Glomerular endothelial cell (primary cell): ENCODE results near the gene HTATSF1. TPM values are rescaled to one million over a fixed set of nuclear protein-coding genes. Genes with fewer than 3 reads are reported as not detected.

Experiments used
- DNase-seq: peaks from one replicate; pipeline ENCODE4 v3.0.0-alpha.2; 2011; ENCODE audit warnings: low read depth, low spot score; ENCODE audit errors: extremely low read depth
- total RNA-seq: library from RNA; depleted of rRNA; stranded (reverse); fragments of >200 nt; gene quantifications from 2 replicates; pipeline ENCODE4 v1.2.3, GENCODE V29; 2015

Gene HTATSF1
- total RNA-seq, 1 donor from 2014 or later = 38.3 TPM

DNA sequence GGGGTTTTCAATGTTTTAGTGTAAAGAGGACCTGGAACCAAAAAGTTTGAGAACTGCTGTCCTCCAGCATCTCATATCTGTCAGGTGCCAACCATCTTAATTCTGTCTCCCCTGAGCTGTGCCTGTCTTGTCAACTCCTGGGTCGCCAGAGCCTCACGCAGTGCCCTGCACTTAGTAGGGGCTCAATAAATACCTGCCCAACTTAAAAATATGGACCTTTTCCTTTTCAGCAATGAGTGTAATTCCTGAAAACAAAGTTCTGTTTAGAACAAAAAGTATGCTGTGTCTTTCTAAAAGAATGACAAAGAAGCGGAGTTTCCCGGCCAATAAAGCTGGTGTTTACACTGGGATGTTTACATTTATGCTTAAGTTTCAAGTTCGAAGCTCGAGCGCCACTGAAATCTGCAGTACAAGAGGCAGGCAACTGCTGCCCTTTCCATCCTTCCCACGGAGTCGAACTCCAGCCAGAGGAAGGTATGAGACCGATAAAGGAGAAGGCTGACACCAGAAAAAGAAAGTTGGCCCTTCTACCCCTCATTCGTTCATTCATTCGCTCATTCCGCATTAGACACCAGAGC is 1.1 kb upstream of the HTATSF1 start:
- DNase-seq = no peak

DNA sequence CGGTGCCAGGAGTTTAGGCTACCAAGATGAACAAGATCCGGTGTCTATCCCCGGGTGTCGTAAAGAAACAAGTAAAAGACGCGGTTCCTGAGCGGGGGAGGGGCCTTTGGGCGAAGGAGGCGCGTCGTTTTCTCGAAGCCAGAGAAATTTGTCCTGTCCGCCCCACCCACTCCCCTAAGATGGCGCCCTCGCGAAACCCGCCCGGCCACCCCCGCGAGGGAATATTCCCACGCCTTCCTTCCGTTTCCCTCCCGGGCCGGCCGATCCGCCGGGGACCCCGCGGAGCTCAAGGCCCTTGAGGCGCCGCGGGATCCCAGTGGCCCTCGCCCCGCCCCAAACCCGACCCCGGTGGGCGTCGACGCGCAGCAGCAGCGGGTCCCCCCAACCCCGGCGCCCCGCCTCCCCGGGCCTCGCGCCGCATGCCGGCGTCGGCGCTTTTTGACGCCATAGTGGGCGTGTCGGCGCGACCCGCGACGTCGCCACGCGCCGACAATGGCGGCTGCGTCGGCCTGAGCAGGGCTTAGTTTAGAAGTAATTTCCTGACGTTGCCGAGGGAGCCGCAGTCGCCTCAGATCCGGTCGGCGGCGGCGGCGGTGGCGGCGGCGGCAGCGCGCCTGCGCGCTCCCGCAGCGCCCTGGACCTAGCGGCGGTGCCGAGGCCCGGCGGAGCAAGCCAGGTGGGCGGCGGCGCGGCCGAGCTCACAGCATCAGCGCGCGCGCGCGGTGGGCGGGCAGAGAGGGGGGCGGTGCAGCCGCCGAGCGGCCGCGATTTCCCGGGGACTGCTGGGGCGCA is 432 bp upstream of the HTATSF1 start:
- DNase-seq = peak; percentile 39

DNA sequence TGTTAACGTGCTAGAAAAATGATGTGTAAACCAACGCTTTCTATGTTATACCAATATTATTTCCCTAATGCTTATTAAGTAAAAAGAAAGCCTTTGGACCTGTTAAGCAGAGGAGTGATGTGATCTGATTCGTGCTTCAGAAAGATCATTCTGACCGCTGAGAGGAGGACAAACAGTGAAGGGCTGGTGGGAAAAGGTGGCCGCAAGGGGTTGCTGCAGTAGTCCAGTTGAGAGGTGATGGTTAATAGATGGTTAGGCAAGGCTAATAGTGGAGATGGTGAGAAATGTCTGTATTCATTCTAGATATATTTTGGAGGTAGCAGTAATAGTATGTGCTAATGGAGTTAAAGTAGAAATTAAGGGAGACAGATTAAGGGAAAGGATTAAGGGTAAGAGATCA is 21.7 kb downstream of the HTATSF1 start:
- no peak for DNase-seq

DNA sequence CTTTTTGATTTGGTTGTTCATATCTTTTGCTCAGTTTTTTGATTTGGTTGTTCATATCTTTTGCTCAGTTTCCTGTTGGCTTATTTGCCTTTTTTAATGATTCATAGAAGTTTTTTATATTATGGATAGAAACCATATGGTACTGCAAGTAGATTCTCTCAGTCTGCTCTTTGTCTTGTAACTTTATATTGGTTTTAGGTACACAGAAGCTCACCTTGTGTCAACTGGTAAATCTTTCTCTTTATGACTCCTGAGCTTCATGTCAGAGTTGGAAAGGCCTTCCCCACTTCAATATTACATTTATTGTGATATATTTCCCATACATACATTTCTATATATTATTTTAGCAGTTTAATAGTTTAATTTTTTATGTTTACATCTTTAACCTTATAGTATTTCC is 26.4 kb downstream of the HTATSF1 start:
- DNase-seq = no peak

DNA sequence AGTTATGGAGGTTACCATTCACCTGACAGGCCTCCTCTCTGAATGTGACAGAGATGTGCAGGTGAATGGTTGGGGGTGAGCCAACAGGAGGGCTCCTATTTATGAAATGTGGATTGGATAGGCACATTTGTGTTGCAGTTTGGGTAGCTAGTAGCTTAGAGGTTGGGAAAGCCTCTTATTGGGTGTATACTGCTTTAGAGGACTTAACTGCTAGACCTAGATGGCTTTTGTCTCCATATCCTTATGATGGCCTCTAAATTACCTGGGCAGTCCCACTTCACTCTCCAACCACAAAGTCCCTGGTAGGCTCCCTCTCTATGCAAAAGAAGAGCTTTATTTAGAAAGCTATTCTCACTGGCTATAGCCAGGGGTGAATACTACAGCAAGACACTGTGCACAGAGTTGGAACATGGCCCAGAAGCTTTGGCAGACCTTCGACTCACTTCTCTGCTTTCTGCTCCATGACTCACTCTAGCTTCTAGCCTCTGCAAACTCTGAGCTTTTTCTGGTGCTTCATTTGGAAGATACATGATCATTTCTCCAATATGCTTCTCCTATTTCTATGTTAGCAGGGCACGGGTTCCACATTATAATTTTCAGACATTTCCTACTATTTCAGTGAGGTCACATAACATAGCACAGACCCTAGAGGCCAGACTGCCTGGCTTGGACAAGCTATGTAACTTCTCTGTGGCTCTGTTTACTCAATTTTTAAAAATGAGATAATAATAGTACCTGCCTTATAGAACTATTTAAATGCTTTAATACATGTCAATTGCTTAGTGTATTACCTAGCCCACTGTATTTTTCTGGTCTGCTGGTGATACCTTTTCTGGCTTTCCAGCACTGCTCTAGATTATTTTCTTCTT is 28.6 kb downstream of the HTATSF1 start:
- DNase-seq = no peak

DNA sequence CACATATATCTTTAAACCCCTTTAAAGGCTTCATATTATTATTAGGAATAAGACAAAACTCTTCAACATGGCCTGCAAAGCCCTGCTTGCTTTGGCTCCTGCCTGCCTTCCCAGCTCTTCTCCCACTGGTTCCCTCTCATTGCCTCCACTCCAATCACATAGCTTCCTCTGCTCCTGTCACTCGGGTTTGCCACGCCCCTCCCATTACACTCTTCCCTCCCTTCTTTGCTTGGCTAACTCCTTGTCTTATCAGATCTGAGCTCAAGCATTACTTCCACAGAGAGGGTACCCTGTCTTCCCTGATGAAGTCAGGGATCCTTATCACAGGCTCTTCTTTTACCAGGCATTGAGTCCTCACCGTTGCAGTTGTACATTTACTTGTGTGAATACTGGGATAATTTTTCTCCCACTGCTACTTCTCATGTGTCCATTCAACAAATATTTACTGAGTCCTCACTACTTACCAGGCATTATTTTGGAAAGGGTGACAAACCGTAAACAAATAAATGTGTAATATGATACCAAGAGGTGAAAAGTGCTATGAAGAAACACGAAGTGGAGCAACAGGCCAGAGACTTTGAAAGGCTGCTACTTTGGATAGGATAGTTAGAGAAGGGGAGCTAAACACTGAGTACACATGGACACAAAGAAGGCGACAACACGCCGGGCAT is 31.4 kb downstream of the HTATSF1 start:
- DNase-seq = no peak

DNA sequence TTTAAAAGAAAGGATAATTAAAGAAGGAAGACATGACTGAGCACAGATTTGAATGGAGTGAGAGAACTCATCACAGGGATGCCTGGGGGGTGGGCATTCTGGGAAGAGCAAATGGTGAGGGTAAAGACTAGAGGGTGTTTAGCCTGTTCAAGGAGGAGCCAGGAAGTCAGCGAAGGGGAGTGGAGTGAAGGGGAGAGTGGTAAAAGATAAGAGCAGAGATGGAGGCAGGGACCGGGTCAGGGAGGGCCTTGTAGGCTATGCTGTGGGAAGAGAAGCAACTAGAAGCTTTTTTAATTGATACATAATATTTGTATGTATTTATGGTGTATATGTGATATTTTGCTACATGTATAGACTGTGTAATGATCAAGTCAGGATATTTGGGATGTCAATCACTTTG is 32.4 kb downstream of the HTATSF1 start:
- DNase-seq = no peak

DNA sequence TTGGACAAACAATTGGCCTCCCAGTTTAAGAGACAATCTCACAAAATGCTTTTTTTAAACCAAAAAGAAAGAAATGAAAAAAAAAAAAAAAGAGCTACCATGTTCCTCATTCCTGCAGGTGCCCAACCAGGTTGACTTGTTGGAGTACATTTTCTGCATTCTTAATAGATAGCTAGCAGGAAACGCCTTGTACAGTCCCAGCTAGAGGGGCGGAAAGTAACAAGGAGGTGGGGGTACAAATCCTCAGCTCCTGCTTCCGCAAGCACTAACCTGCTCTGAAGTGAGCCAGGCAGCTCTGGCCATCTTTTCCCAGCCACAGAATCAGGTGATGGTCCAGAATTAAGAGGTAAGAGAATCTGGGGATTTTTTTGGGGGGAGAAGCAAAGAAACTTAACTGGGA is 34.6 kb downstream of the HTATSF1 start, which contains the start of gene VGLL1:
TSS of gene VGLL1 (plus strand) at position 265 of the 400 bp plus-strand sequence. CDS start 3,806 bp downstream, outside the sequence.
- no peak for DNase-seq

DNA sequence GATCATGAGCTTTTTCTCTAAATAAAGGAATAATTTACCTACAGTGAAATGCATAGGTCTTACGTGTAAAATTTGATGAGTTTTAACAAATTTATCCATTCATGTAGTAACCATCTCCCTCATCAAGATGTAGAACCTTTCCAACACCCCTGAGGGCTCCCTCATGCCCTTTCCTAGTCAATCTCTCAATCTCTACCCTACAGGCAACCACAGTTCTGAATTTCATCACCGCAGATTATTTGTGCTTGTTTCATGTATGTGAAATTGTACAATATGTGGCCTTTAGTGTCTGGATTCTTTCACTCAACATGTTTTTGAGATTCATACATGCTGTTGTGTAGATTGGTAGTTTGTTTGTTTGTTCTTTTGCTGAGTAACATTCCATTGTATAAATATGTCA is 36.7 kb downstream of the HTATSF1 start:
- no peak for DNase-seq

DNA sequence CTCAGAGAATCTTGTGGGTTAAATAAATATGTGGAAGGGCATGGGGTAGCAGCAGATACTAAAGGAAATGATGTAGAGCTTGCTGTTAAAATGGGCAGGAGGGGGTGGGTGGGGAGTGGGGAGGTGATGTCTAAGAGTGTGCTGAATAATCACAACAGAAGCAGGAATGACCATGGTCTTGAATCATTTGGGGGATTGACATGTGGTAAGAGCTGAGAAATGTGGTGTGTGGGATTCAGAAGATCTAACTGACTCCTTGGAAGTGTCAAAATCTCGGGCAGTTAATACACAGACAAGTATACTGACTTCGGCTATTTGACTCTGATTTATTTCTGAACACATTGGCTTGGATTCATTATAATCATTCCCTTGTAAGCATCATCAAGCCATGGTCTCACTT is 41.4 kb downstream of the HTATSF1 start:
- no peak for DNase-seq

DNA sequence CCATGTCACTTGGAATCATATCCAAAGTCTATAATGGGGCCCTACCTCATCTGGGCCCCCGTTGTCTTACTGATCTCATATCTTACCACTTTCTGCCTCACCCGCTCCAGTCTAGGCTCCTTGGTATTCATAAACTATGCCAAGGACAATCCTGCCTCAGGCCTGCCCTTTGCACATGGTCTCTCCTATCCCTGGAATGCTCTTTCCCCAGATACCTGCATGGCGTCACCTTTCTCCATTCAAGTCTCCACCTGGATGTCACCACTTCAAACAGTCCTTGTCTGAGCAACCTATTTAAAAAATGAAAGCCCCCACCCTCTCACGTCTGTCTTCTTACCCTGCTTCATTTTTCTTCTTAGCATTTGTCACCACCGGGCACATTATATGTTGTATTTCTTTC is 42.8 kb downstream of the HTATSF1 start:
- no peak for DNase-seq

DNA sequence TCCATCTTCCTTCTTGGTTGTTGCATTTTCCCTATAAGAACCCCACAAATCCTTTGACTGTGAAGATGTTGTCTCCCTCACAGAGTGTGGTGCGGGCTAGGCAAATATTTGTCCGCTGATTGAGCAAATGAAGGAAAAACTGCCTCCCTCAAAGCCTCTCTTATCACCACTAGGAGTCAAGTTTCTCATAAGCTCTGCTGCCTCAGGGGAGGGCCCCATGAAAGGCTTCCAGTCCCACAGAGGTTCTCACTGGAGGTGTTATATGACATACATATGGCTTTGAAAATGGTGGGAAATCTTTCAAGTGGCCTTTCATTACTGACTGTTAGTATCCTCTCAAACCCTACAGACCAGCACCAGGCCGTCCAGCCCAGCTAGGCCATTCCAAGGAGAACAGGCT is 43.9 kb downstream of the HTATSF1 start:
- no peak for DNase-seq

DNA sequence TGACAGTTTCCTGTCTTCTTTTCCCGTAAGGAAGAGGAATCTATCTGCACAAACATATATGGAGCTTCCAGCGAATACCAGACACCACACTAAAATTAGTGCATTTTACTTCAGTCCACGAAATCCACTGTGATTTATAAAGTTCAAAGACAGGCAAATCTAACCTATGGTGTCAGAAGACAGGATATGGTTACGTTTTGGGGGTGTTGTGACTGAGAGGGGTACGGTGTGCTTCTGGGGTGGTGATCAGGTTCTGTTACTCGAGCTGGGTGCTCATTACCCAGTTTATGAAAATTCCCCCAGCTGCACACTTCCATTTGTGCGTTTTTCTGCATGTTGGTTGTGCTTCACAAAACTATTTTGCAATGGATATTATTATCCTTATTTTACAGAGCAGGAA is 44.9 kb downstream of the HTATSF1 start:
- no peak for DNase-seq

DNA sequence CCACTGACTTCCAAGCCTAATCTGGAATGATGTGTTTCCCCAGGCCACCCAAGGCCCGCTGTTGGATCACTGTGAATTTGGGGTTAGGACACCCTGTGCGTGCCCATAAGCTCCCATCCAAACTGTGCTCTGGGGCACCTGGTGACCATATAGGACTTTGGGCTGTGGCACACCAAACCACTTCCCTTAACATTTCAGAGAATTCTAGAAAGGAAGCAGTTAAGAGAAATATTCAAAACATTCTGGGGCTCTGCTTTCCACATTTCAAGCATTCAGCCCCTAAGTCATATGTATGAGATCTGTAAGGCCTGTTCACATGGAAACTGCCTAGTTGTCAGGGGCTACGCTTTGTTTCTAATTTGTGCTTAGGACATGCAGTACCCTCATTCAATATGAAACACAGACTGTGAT is 49.0 kb downstream of the HTATSF1 start:
- no peak for DNase-seq

DNA sequence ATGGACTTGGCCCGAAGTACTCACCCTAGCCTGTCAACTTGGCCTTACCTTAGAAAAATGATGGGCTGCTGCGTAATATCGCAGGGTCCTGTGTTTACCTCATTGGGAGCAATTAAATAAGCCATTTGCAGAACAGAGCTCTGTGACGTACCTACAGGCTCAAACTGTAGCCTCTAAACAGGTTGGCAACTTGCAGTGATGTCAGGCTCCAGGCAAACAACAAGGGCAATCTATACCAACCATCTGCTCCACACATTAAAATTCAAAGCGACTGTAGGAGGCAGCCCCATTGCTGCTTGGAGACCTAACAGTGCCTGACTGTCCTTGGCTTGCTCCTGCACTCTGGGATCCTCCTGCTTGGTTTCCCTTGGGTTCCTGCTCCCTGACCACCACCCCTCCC is 51.8 kb downstream of the HTATSF1 start:
- DNase-seq = no peak

DNA sequence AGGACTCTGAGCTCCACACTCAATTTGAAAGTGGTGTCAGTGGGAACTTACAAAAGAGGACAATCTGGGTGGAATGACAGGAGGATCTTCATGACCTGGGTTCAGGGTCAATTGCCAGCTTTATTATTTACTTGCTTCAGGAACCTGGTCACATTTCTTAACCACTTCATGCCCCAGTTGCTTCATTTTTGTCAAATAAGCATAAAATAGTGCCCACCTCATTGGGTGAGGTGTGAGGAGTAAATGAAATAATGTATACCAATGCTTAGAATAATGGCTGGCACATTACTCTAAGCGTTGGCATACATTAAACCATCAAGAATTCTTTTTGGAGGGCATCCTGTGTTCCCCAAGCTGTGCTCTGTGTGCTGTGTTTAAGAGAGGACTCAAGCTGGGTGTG is 54.0 kb downstream of the HTATSF1 start:
- no peak for DNase-seq

DNA sequence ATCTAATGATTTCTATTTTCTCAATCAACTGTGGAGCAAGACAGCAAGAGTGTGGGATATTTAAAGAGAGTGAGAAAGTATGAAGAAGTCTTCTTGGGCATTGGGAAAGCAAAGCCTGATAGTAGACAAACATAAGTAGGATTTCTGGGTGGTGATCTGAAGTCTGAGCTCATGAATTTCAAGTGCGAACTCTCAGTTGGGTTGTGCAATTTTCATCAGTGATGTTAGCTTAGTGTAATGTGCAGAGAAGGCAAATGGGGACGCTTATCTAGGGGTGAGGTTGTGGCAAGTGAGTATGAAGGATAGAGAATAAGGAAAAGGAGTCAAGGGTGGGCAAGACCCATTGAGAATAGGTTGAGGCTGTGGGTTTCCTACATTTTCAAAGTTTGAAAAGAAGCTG is 58.3 kb downstream of the HTATSF1 start:
- DNase-seq = no peak
